Erythroblast (primary cell): ENCODE results near the gene OR2A5.

ENCODE experiments used
- GATA1 ChIP-seq: IDR thresholded peaks from 2 replicates; pipeline ENCODE4 v1.6.1; 2011; ENCODE audit warnings: low read depth, mild to moderate bottlenecking, control low read depth, low read length, moderate library complexity
- POLR2A ChIP-seq: IDR thresholded peaks from 2 replicates; pipeline ENCODE4 v1.6.1; 2011; ENCODE audit warnings: mild to moderate bottlenecking, low read length

DNA sequence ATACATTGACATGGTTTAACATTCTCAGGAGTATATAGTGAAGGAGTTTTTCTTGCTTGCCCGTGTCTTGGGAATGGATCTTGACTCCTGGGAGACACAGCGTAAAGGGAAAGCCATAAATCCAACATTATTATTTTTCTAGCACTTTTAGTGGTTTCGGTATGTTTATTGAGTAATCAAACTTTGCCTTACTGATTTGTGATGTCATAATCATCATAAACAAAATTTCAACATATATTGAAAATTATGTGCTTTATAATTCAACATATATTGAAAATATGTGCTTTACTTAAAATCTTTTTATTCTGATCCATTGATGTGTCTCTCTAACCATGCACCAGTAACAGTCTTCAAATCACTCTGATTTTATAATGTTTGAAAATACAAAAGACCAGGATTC lies 20.2 kb upstream of the OR2A5 start:
- TF ChIP-seq POLR2A: no peak
- no peak for TF ChIP-seq GATA1
